Endothelial cell of umbilical vein (primary cell): Measurements from ENCODE around the gene CD109.

Source experiments
- EZH2 ChIP-seq: IDR thresholded peaks from 2 replicates; pipeline ENCODE4 v1.6.1; 2012; ENCODE audit warnings: borderline replicate concordance, low read depth, mild to moderate bottlenecking, moderate library complexity, low read length, inconsistent platforms; ENCODE audit not compliant: severe bottlenecking
- JUN ChIP-seq: IDR thresholded peaks from 2 replicates; pipeline ENCODE4 v1.6.1; 2011; ENCODE audit warnings: borderline replicate concordance, low read depth; ENCODE audit not compliant: insufficient read length, insufficient read depth
- POLR2A ChIP-seq: IDR thresholded peaks from 2 replicates; pipeline ENCODE4 v1.6.1; 2012; ENCODE audit warnings: low read depth, mild to moderate bottlenecking, control low read depth, low read length
- POLR2AphosphoS5 ChIP-seq: IDR thresholded peaks from 2 replicates; pipeline ENCODE4 v1.6.1; 2012; ENCODE audit warnings: low read depth, mild to moderate bottlenecking, control low read depth, low read length, moderate library complexity; ENCODE audit not compliant: insufficient read depth
- TF ChIP-seq, protein P1 (sequence below): IDR thresholded peaks from 2 replicates; pipeline ENCODE4 v1.6.1; 2011; ENCODE audit not compliant: insufficient read depth, insufficient read length
- TF ChIP-seq, protein P2 (sequence below), 2 donors: IDR thresholded peaks; 1 replicate in 1 of 2; 2 replicates in 1 of 2; pipeline ENCODE4 v1.5.1; 2011; ENCODE audit warnings: low read length in 2 of 2, mild to moderate bottlenecking in 2 of 2, moderate library complexity in 2 of 2, control low read depth in 1 of 2, inconsistent platforms in 1 of 2, low read depth in 1 of 2; ENCODE audit not compliant: insufficient read depth in 1 of 2; ENCODE audit errors: extremely low read depth in 1 of 2

- TF ChIP-seq POLR2AphosphoS5: no peak
- no peak for TF ChIP-seq EZH2
- TF ChIP-seq, protein P1, sequence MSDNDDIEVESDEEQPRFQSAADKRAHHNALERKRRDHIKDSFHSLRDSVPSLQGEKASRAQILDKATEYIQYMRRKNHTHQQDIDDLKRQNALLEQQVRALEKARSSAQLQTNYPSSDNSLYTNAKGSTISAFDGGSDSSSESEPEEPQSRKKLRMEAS: no peak
- TF ChIP-seq, protein P2, sequence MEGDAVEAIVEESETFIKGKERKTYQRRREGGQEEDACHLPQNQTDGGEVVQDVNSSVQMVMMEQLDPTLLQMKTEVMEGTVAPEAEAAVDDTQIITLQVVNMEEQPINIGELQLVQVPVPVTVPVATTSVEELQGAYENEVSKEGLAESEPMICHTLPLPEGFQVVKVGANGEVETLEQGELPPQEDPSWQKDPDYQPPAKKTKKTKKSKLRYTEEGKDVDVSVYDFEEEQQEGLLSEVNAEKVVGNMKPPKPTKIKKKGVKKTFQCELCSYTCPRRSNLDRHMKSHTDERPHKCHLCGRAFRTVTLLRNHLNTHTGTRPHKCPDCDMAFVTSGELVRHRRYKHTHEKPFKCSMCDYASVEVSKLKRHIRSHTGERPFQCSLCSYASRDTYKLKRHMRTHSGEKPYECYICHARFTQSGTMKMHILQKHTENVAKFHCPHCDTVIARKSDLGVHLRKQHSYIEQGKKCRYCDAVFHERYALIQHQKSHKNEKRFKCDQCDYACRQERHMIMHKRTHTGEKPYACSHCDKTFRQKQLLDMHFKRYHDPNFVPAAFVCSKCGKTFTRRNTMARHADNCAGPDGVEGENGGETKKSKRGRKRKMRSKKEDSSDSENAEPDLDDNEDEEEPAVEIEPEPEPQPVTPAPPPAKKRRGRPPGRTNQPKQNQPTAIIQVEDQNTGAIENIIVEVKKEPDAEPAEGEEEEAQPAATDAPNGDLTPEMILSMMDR (IDR thresholded peaks at IDR 0.05; ENCODE audit: extremely low read depth in 1 of 2, insufficient read depth in 1 of 2, low read depth in 1 of 2, low read length in 2 of 2): no peak
- TF ChIP-seq POLR2A: no peak
- no peak for TF ChIP-seq JUN
Measured at GRCh38 chr6:73747289-73747688, 51.3 kb downstream of the CD109 start.
